Osteocyte (in vitro differentiated cells): Measurements from ENCODE around the gene WDR27. TPM values are rescaled to one million over a fixed set of nuclear protein-coding genes. Genes with fewer than 3 reads are reported as not detected.

Experiments
- DNase-seq: peaks from one replicate; pipeline ENCODE4 v3.0.0; 2021; ENCODE audit warnings: mixed read lengths; ENCODE audit not compliant: unreplicated experiment; ENCODE audit errors: extremely low spot score
- H3K27ac Mint-ChIP-seq: one replicate; pipeline ENCODE4 v1.8.0; 2021; ENCODE audit warnings: mild to moderate bottlenecking, mixed read lengths; ENCODE audit not compliant: unreplicated experiment
- H3K27me3 Mint-ChIP-seq: one replicate; pipeline ENCODE4 v1.8.0; 2021; ENCODE audit warnings: mixed read lengths; ENCODE audit not compliant: unreplicated experiment
- H3K36me3 Mint-ChIP-seq: one replicate; pipeline ENCODE4 v1.8.0; 2021; ENCODE audit warnings: mixed read lengths; ENCODE audit not compliant: unreplicated experiment
- H3K4me1 Mint-ChIP-seq: one replicate; pipeline ENCODE4 v1.8.0; 2021; ENCODE audit warnings: mixed read lengths; ENCODE audit not compliant: unreplicated experiment
- H3K4me3 Mint-ChIP-seq: one replicate; pipeline ENCODE4 v1.8.0; 2021; ENCODE audit warnings: mild to moderate bottlenecking, moderate library complexity, mixed read lengths; ENCODE audit not compliant: unreplicated experiment
- H3K9me3 Mint-ChIP-seq: one replicate; pipeline ENCODE4 v1.8.0; 2021; ENCODE audit warnings: mixed read lengths; ENCODE audit not compliant: unreplicated experiment
- CTCF ChIP-seq: fragments of 200-600 bp; sonication (generic); IDR thresholded peaks from 2 replicates; pipeline ENCODE4 v1.5.0; 2021; ENCODE audit warnings: antibody characterized with exemption, mild to moderate bottlenecking, moderate library complexity
- total RNA-seq: library from RNA; stranded (reverse); gene quantifications from 2 replicates; pipeline ENCODE4 v1.2.1, GENCODE V29; 2021

Gene WDR27
- total RNA-seq, 1 donor from 2014 or later, result 37.4 TPM

GRCh38 chr6:169455470-169455869 lies 246.4 kb downstream of the WDR27 start:
- H3K36me3 Mint-ChIP-seq, result peaks cover 4% of the 10 kb centered on the region
- no peak for TF ChIP-seq CTCF
- peaks cover 17% of the 10 kb centered on the region for H3K4me1 Mint-ChIP-seq
- DNase-seq, result no peak
- no peaks in the 10 kb centered on the region for H3K27me3 Mint-ChIP-seq
- H3K9me3 Mint-ChIP-seq, result peaks cover 9% of the 10 kb centered on the region
- H3K4me3 Mint-ChIP-seq, result no peak overlapping the region
- H3K27ac Mint-ChIP-seq, result no peak overlapping the region

- no peaks in the 10 kb centered on the region for H3K27me3 Mint-ChIP-seq
These were observed 247.0 kb downstream of the WDR27 start for GRCh38 chr6:169454872-169455204.

GRCh38 chr6:169454204-169454871 lies 247.5 kb downstream of the WDR27 start:
- Mint-ChIP-seq H3K9me3 (peaks cover 6% of the 10 kb centered on the region), H3K4me3 (no peak overlapping the region), H3K36me3 (peaks cover 4% of the 10 kb centered on the region), H3K4me1 (peaks cover 20% of the 10 kb centered on the region), H3K27me3 (no peaks in the 10 kb centered on the region), H3K27ac (no peak overlapping the region)
- TF ChIP-seq CTCF, result no peak
- no peak for DNase-seq

More at GRCh38 chr6:169454872-169455204, 247.0 kb downstream of the WDR27 start:
- Mint-ChIP-seq H3K9me3 (peaks cover 6% of the 10 kb centered on the region), H3K36me3 (peaks cover 4% of the 10 kb centered on the region), H3K4me1 (peaks cover 20% of the 10 kb centered on the region), H3K4me3 (no peak overlapping the region), H3K27ac (no peak overlapping the region)
- no peak for DNase-seq
- no peak for TF ChIP-seq CTCF

GRCh38 chr6:169452869-169453620 lies 248.8 kb downstream of the WDR27 start:
- H3K27me3 Mint-ChIP-seq, result no peaks in the 10 kb centered on the region
- H3K36me3 Mint-ChIP-seq, result no peaks in the 10 kb centered on the region

More at GRCh38 chr6:169452869-169453620, 248.8 kb downstream of the WDR27 start:
- Mint-ChIP-seq H3K4me1 (peaks cover 20% of the 10 kb centered on the region), H3K9me3 (no peaks in the 10 kb centered on the region), H3K4me3 (no peak overlapping the region), H3K27ac (no peak overlapping the region)
- no peak for DNase-seq
- no peak for TF ChIP-seq CTCF
